A172 (cell line): ENCODE results near the gene CST8. TPM values are rescaled to one million over a fixed set of nuclear protein-coding genes. Genes with fewer than 3 reads are reported as not detected.

Experiments used
- DNase-seq: peaks from one replicate; pipeline ENCODE4 v3.0.0-alpha.2; 2015; ENCODE audit warnings: low spot score
- total RNA-seq: library from RNA; depleted of rRNA; stranded (reverse); fragments of >200 nt; shearing (Covaris generic); gene quantifications from 2 replicates; pipeline ENCODE4 v1.2.3, GENCODE V29; 2014

Gene CST8
- total RNA-seq, 1 experiment from 2014 or later = not detected

DNA sequence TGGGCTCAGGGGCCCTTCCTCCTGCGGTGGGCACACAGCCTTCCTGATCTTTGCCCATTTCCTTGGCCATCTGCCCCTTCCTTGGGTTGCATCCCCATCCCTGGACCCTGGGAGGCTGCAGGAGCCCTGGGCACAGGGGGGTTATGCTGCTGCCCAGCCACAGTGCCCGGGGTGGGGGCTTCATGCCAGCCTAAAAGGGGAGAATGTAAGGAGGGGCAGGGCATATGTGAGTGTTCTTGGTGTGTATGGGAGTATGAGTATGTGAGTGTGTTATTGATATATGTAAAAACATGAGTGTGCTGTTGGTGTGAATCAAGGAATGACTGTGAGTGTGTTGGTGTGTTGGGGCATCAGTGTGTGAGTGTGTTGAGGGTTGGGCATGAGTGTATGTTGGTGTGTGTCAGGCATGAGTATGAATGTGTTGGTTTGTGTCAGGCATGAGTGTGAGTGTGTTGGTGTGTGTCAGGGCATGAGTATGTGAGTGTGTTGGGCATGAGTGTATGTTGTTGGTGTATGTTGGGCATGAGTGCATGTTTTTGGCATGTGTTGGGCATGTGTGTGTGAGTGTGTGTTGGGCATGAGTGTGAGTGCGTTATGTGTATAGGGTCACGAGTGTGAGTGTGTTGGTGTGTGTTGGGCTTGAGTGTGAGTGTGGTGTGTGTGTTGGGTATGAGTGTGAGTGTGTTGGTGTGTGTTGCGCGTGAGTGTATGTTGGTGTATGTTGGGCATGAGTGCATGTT lies 14.7 kb upstream of the CST8 start:
- no peak for DNase-seq

DNA sequence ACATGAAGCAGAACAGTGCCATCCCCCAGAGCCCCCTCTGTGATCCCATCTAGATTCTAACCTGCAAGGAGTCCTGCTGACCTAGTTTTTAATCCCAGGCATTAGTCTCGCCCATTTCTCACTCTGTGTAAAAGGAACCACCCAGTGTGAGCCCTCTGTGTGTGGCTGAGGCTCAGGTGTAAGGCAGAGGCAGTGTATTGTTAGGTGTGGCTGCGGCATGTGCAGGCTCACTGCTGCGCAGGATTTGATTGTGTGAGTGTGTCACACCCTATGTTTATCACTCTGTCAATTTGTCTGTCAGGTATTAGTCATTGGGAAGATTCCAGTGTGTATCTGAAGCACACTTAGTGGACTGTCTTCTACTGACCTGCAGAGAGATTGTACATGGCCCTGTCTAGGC lies 13.7 kb upstream of the CST8 start:
- no peak for DNase-seq

DNA sequence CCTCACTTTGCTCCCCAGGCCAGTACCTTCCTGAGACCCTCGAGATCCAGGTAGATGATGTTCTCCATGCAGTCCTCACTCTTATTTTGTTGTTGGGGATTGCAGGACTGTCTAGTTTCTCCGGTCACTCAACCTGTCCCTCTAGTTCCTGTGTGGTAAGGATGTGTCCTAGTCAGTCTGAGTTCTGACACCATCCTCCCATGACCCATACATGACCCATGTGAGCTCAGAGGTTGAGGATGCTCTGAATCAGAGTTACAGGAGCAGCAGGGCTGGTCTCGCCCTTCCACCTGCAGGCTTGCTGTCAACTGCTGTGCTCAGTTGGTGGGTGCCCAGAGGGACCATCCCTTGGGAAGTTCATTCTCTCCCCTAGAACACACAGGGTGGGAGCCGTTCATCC lies 11.9 kb upstream of the CST8 start:
- no peak for DNase-seq

DNA sequence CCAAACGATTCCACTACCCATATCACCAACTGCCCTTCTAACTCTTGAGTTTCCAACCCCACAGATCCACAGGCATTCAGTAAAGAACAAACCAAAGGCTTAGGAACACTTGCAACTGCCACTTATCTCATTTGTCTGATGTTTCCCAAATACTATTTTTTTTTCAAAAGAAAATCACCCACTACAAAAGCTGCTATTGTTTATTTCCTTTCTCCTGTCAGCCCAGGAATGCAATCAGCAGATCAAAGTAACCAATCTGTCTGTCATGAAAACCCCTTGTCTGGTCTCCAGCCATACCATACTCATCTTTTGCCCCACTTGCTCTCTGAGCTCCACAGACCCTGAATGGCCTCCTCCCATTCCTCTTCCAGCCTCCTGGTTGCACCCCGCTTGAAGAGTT lies 8.8 kb upstream of the CST8 start:
- no peak for DNase-seq

DNA sequence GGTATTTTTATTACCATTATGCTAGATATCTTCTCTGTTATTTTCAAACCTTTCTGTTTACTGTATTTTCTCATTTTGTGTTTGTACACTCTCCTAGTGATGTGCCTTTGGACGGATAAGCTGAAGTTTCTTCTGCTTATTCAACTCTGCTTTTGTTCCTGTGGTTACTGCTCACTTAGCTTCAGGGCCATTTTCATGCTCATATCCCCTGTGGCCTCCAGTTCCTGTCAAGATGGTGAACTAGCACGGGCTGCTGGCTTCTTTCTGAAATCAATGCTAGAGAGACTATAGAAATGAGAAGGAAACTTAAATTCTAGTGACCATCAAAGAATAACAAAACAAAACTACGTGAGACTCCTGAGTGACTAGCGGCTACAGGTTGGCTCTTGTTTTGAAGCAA lies 6.8 kb upstream of the CST8 start:
- DNase-seq = no peak

DNA sequence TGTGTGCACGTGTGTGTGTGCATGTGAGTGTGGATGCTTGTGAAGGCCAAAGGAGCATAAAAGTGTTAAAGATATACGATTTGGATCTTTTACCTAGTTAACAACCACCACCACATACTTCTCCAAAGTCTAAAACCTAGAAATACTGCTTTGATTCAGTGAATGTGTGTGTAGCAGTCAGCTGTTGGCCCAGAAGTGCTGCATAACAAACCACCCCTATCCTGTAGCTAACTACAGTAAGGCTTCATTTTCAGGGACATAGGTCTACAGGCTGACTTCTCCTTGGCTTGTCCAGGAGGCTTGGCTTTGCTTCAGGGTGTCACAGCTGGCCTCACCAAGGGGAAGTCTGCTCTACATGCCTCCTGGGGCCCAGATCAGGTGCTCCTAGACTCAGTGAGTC lies 2.4 kb upstream of the CST8 start:
- DNase-seq = no peak

DNA sequence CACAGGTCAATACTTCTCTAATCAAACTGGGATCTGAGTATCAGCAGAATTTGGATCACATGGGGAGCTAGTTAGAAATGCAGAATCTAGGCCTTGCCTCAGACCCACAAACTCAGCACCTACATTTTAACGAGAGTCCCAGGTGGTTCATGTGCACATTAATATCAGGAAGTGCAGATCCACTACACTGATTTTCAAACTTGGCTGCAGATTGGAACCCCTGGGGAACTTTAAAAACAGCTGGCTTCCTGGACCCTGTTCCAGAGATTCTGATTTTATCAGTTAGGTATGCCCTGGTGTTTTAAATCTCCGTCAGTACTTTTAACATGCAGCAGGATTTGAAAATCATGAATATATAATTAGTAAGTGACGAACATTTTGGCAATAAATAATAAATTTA lies 1.9 kb upstream of the CST8 start:
- no peak for DNase-seq

DNA sequence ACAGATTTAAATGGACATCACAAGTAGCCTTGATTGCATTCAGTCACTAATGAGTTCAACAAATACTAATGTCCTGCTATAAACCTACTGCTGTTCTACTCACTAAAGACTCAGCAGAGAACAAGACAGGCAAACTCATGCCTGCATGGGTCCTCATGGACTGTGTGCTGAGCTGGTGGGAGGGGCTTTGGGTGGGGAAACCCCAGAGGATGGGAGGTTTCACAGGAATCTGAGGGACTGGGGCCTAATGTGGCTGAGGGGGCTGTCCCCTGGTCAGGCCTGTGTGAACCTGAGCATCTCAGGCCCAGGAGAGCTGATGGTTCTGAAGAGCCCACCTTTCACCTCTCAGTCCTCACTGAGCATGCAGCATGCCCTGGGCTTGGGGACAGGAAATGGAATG lies 1.4 kb downstream of the CST8 start:
- no peak for DNase-seq

DNA sequence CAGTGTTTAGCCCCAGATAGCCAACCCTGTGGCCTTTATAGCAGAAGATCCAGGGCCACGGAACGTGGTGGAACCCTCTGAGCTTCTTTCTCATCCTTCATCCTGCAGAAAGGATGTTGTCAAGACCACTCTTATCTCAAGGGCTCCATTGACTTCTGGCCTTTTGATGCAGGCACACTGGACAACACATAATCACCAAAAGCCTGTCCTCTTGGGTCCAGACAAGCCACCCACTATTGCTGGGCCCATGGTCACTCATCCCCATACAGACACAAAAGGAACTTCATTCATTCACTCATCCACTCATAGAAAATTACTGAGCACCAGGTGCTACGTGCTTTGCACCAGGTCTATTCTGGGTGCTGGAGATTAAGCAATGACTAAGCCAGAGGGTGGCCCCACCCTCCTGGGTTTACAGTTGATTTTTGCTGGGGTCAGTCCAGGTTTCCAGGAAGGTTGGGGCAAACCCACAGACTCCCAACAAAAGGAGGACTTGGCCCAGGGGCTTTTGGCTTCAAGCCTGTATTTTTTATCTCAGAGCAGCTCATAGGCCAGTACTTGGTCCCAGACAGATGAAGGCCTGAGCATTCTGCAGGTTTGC lies 2.4 kb downstream of the CST8 start:
- DNase-seq = no peak

DNA sequence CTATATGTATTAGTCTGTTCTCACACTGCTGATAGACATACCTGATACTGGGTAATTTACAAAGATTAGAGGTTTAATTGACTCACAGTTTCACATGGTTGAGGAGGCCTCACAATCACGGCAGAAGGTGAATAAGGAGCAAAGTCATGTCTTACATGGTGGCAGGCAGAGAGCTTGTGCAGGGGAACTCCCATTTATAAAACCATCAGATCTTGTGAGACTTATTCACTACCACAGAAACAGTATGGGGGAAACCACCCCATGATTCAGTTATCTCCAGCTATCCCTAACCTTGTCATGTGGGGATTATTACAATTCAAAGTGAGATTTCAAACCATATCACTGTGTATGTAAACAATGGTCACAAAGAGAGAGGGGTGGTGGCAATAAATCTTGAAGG lies 6.6 kb downstream of the CST8 start:
- DNase-seq = no peak

DNA sequence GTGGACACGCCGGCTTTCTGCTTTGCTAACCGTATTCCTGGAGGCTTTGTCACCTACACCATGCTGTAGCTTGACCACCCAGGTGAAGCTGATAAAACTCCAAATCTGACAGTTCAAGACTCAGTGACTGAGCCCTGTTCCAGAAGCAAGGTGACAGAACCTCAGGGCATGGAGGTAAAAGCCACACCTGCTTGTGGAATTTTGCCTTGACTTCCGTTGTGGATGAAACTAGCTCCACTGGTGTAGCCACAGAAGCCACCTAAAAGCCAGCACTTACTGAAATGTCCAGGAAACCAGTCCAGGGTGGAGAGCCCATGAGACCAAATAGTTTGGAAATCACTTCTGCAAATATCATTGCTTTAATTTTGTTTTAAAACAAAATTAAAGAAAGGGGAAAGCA lies 11.0 kb downstream of the CST8 start:
- no peak for DNase-seq

DNA sequence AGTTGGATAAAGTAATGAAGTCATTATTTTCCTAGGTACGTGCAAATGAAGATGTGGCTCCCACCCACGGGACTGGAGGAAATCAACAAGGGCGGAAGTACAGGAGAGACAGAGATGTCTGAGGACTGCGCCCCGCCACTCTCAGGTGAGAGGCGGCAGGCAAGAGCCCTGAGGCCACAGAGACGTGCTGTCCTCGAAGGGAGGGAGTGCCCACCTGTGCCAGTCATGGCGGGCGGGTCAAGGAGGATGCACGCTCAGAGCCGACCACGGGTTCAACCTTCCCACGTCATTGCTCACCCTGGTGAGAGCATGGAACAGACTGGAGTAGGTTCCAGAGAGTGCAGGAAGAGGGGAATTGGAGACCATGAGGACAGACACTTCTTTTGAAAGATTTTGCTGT lies 12.7 kb downstream of the CST8 start:
- no peak for DNase-seq

DNA sequence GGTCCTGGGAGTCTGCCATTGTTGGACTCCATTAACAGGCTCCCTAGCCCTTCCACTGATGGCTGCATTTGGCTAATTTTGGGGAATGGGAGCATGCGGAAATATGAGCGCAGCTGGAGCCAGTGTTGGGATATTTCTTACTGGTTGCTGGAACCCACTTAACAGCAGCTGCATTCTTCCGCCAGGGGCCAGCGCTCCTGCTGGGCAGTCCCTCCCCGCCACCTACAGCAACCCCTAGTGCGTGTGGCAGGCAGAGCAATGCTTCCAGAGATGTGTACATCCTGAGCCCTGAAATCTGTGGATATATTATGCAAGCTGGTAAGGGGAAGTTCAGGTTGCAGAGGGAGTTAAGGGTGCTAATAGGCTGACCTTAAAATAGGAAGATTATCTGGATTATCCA lies 16.4 kb downstream of the CST8 start:
- no peak for DNase-seq

DNA sequence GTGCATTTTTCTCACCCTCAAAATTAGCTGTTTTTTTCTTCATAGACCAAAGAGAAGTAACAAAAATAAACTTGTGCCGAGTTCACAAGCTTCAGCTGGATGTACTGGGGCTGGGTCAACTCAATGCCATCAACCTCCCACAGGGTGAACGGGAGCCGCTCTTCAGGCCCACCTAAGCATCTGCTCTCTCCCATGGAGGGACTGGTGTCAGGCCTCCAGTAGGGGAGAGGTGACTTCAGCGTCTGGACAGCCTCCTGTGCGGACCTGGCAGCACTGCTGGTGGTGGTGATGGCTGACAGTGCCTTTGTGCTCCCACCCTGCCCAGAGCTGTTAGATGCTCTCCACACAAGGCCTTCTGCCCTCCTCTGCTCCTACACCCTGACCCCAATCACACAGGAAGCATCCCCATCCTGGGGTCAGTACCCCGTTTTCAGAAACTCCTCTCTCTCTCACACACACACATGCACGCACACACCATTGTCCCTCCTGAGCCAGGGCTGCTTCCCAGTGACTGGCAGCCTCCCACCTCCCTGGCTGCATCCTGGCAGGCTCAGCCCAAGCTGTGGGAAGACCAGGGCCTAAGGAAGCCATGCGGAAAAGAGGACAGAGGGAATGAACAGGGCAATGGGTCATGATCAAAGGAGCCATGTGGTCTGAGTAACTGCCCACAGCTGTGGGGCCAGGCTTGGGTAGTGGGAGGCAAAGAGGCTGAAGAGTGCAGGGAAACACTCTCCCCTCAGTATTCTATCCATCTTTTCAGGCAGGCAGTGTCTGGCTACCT lies 17.7 kb downstream of the CST8 start:
- no peak for DNase-seq

DNA sequence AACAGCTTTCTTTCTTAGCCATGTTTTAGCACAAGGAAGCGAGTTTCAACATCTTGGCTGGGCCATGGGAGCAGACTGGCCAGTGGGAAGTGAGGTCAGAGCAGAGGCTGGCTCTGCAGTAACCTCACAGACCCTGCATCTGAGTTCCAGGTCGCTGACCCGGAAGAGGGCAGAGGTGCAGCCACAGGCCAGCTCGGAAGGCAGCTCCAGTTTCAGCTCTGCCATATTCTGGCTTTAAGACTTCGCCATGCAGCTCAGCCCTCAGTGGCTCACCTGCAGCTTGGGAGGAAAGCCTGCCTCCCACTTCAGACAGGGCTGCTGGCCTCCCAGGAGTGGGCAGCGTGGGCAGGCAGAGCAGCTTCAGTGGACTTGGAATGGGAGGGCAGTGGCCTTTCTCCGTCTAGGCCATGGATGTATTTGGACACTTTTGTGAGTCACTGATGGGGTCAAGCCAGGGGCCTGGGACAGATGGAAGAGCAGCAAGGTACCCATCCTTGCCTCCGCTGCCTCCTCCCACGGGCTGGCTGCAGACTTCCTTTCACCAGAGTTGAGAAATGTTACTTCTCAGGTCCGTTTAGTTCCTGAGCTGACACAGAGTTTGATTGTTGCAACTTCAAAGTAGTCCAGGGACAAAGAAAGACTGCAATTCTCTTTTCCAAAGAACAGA lies 18.5 kb downstream of the CST8 start:
- no peak for DNase-seq

DNA sequence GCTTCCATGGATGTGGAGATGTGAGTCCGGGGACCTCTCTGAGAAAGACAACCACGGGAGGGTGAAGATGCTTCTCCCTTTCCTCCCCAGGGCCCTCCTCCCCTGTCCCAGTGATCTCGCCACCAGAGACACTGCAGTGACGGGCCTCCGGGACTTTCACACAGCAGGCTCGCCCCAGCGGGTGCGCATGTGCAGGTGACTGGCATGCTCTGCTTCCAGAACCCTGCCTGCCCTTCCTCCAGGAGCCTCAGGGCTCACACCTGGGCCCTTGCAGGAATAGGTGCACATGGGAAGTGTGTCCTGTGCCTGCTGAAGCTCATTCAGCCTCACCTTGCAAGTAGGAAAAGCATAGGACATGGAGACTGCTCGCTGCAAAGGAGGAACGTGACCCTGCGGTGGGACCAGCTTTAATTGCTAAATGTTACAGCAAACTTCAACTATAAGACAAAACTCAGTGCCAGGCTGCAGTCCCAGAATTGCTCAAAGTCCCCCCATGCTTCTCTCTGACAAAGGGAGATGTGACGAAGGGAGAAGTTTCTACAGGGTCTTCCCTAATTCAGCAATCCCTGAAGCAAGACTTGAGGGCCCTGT lies 19.2 kb downstream of the CST8 start:
- no peak for DNase-seq

DNA sequence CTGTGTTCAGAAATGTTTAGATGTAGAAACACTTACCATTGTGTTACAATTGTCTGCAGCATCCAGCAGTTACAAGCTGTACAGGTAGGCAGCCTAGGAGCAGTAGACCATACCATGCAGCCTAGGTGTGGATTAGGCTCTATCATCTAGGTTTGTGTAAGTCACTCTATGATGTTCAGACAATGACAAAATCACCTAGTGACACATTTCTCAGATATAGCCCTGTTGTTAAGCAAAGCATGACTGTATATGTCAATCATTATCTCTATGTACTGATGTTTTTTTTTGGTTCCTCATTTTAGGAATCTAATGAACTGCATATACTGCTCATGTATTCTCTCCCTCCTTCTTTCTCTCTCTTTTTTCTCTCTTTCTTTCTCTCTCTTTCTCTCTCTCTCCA lies 22.2 kb downstream of the CST8 start:
- DNase-seq = no peak

DNA sequence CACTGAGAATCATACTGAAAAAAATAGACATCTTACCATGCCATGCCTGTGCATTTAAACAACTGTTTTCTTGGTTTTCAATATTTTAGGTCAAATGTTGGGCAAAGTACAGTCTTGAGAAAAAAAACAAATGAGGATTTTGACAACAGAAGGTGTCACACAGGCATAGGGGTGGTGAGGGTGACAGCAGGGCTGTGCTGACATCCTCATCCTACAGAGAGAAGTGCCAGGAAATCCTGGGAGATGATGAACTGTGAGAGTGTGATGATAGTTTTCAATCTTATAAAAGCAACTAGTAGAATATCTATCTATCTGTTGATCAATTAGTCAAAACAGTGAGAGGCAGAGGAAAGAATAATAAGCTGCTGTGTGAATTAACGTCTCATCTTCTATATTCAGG lies 23.9 kb downstream of the CST8 start:
- DNase-seq = no peak

DNA sequence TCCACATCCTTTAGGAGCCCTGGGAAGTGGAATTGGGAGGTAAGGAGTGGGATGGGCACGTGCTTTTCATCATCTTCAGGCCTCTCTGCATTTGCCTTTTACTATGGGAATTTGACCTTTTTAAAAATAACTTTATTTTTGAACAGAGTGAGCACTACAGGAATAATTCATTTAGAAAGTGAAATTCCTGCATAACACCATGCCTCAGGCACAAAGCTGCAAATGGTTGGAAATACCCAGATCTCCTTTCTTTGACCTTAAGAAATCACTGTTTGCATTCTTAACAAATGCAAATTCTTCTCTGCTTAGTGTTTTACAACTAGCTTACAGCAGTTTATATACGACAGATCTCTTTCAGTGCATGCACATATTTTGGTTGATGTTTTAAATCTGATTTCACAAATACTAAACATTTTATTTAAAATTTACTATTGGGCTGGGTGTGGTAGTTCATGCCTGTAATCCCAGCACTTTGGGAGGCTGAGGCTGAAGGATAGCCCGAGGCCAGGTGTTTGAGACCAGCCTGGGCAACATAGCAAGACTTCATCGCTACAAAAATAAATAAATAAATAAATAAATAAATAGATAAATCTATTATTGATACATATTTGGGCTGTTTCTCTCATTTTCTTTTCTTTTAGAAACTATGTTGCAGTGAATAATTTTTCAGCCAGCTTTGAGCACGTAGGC lies 24.5 kb downstream of the CST8 start:
- DNase-seq = no peak

DNA sequence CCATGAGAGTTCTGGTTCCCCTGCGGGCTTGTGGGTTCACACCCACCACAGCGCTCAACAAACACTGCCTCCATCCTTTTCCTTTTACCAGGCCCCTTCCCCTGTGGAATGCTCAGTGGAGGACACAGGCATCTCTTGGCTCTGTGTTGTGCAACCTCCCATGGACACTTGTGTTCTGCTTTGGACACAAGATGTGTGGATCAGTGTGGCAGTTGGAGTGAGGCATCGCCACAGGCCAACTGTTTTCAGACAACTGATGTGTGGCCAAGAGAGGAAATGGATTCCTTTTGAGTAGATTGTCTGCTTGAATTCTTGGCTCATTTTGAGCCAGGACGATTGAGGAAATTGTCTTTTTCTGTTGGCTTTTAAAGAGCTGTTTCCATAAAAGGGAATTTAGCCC lies 26.8 kb downstream of the CST8 start:
- DNase-seq = no peak

DNA sequence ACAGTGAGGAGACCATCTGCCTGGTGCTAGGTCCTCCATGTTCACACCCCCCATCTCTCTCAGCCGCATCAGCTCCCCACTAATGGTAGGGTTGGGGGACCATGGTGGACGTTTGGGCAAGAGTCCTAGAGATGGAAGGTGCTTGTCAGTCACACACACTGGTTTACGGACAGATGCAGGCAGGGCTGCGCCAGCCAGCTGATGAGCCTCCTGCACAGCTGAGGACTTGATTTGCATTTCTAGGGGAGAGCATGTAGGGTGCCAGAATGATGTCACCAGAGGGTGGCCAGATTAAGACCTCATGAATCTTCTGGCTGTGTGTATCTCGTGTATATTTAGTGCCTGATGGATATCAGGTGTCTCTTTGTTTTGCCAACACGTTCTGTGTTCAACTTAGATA lies 28.6 kb downstream of the CST8 start:
- no peak for DNase-seq

DNA sequence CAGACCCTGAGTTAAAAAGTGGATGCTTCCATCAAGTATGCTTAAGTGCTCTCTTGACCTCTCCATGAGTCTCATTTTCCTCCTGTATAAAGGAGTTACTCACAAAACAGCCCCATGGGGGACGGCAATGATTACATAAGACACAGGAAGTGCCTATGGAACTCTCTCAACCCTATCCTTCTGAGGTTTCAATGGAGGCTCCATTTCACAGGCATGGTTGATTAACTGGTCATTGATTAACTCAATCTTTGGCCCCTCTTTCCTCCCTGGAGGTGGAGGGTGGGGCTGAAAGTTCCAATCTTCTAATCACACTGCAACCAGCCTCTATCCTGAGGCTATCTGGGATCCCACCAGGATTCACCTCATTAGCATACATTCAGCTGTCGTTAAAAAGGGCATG lies 29.3 kb downstream of the CST8 start:
- no peak for DNase-seq
